Measurements from ENCODE around the gene OXT.

DNA sequence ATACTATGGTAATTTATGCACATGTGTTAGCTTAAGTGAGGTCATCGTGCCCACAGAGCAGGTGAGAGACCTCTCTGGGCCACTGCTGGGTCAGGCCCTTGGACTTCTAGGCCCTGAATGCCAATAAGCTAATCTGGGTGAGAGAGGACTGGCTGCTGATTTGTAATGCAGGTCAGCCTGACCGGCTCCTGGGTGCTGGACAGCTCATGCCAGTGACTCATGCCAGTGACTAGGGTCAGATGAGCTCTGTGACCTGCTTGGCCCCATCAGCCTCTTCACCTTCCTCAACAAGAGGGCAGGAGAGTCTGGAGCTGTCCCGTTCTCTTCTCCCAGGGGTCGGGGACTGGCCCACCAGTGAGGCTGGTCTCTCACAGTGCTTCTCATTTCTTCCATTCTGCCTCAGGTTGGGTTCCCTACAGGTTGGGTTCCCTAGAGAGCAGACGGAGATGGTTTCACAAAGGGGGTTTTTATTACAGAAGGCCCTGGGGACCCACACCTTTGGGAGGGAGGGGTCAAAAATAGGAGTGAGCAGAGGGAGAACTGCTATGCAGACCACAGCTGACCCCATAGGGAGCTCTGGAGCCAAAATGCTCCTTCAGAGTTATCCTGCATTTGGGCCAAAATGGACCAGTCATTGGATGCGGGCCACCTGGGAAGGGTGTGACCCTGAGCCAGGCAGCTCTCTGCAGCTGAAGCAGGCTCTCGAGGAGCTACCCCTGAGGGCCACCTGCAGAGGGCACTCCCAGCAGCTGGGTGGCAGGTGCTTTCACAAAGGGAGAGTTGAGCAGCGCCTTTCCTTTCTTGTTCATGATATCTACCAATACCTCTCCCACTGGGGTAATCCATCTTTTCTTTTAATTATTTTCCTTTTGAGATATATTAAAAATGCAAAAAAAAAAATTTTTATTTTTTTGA is 2.2 kb upstream of the OXT start:
- TF ChIP-seq MAFK (IDR thresholded peaks at IDR 0.05; ENCODE audit: low read depth, low read length), result no peak
- no peak for TF ChIP-seq CTCF (conservative IDR thresholded peaks at IDR 0.05; ENCODE audit: low read depth, low read length)
- TF ChIP-seq POLR2A (IDR thresholded peaks at IDR 0.05; ENCODE audit: low read depth, low read length), result no peak
- no peak for TF ChIP-seq USF2 (IDR thresholded peaks at IDR 0.05; ENCODE audit: low read depth, low read length)

Data from IMR-90 (cell line).